Stimulated activated CD4-positive, alpha-beta T cell treated with anti-CD3 and anti-CD28 coated beads, Interleukin-1b, Interleukin-23, amount 100 ng/mL, for 48 hours (primary cell): ENCODE data around the gene COL23A1.

Source experiments
- DNase-seq: peaks from one replicate; pipeline ENCODE4 v3.0.0-alpha.2; 2020

The COL23A1 gene

GRCh38 chr5:178418471-178419010, 171.7 kb downstream of the COL23A1 start:
- no peak for DNase-seq

GRCh38 chr5:178418031-178418430, 172.2 kb downstream of the COL23A1 start:
- DNase-seq: no peak

GRCh38 chr5:178417391-178417811, 172.8 kb downstream of the COL23A1 start:
- DNase-seq: no peak

GRCh38 chr5:178416919-178417318, 173.3 kb downstream of the COL23A1 start:
- no peak for DNase-seq

GRCh38 chr5:178416206-178416882, 173.8 kb downstream of the COL23A1 start:
- no peak for DNase-seq

GRCh38 chr5:178415353-178415752, 174.8 kb downstream of the COL23A1 start:
- no peak for DNase-seq

- DNase-seq: no peak
Observed at GRCh38 chr5:178413988-178414387, 176.2 kb downstream of the COL23A1 start.

GRCh38 chr5:178411083-178411482, 179.1 kb downstream of the COL23A1 start:
- no peak for DNase-seq

- no peak for DNase-seq
Observed at GRCh38 chr5:178407646-178408045, 182.5 kb downstream of the COL23A1 start.

GRCh38 chr5:178404987-178405386, 185.2 kb downstream of the COL23A1 start:
- DNase-seq: no peak

GRCh38 chr5:178403956-178404600, 186.1 kb downstream of the COL23A1 start:
- no peak for DNase-seq

- no peak for DNase-seq
Observed at GRCh38 chr5:178403351-178403750, 186.8 kb downstream of the COL23A1 start.

- DNase-seq: no peak
Observed at GRCh38 chr5:178399701-178400095, 190.5 kb downstream of the COL23A1 start.

GRCh38 chr5:178398901-178399700, 191.1 kb downstream of the COL23A1 start:
- no peak for DNase-seq

GRCh38 chr5:178396796-178397720, 193.1 kb downstream of the COL23A1 start:
- no peak for DNase-seq

- no peak for DNase-seq
Observed at GRCh38 chr5:178394074-178394473, 196.1 kb downstream of the COL23A1 start.

GRCh38 chr5:178392931-178393394, 197.2 kb downstream of the COL23A1 start:
- DNase-seq: no peak

- DNase-seq: no peak
Observed at GRCh38 chr5:178392386-178392785, 197.8 kb downstream of the COL23A1 start.

GRCh38 chr5:178391480-178391879, 198.7 kb downstream of the COL23A1 start:
- no peak for DNase-seq

GRCh38 chr5:178389796-178390195, 200.4 kb downstream of the COL23A1 start:
- DNase-seq: no peak

- DNase-seq: no peak
Observed at GRCh38 chr5:178389026-178389729, 201.0 kb downstream of the COL23A1 start.
